ENCODE measurements around the gene CYRIA.

CYRIA gene

GRCh38 chr2:16665748-16666448 lies at the start of gene CYRIA:
Gene CYRIA (minus strand): TSS chr2:16665834. CDS start chr2:16588119, 77,715 bp downstream.
- H3K9me3 ChIP-seq (replicated peaks in 1 of 11) = no peaks in the 10 kb centered on the region
- H3K9ac ChIP-seq = peak within 1 kb of the TSS; percentile 78 to 91 (median 82)
- H4K20me1 ChIP-seq = peaks cover 0 to 30% (median 9%) of the 10 kb centered on the region in 11 experiments; a peak in 10 of 22 replicates
- 0 out of 22 replicates have a peak, but pooled peaks cover 0 to 3% (median 0%) of the 10 kb centered on the region in 11 experiments for H3K36me3 ChIP-seq
- peak within 1 kb of the TSS; percentile 97 to 100 (median 99) for H3K4me2 ChIP-seq
- H3K27me3 ChIP-seq = no peaks in the 10 kb centered on the region
- no peak for TF ChIP-seq Cebpa-rat (IDR thresholded peaks at IDR 0.05)
- peak within 1 kb of the TSS; percentile 57 to 87 (median 71) for H3K27ac ChIP-seq
- H3K4me3 ChIP-seq = peak within 1 kb of the TSS; percentile 68 to 87 (median 80)
- peaks cover 45 to 59% (median 51%) of the 10 kb centered on the region in 10 experiments for H3K4me1 ChIP-seq

- H3K27ac ChIP-seq = peak overlapping the region in 1 of 11 experiments; percentile 3; a peak in 1 of 22 replicates
- no peak for TF ChIP-seq Cebpa-rat (IDR thresholded peaks at IDR 0.05)
Measured at GRCh38 chr2:16713011-16713423, 47.4 kb upstream of the CYRIA start.

DNA sequence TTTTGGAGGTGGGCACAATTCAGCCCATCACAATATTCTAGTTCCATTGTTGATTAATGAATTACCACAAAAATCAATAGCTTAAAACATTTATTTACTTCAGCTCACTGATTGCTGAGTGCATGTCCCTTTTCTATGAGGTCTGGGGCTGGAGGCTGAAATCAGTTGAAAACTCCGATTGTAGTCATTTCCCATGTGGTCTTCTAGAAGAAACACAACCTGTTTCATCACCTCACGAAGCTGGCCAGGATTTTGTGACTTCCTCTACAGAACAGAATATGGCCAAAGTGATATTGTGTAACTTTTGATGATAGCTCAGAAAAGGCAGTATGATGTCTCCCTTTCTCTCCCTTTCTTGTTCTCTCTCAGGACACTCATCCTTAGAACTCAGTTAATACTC lies 44.1 kb upstream of the CYRIA start:
- H3K9me3 ChIP-seq (replicated peaks in 1 of 11) = peaks cover 0 to under 1% (median 0%) of the 10 kb centered on the region in 11 experiments; a peak in 3 of 22 replicates
- H3K27ac ChIP-seq = no peak overlapping the region
- no peak overlapping the region for H3K9ac ChIP-seq
- H3K36me3 ChIP-seq = no peaks in the 10 kb centered on the region
- H3K27me3 ChIP-seq = no peaks in the 10 kb centered on the region
- H3K4me1 ChIP-seq = peaks cover 10 to 29% (median 14%) of the 10 kb centered on the region in 10 experiments; a peak in 19 of 20 replicates
- no peaks in the 10 kb centered on the region for H4K20me1 ChIP-seq
- TF ChIP-seq Cebpa-rat (IDR thresholded peaks at IDR 0.05) = peak in 2 of 11 experiments; percentile 20 to 42; a peak in 1 of 22 replicates
- peak overlapping the region in 1 of 11 experiments; percentile 4; a peak in 1 of 22 replicates for H3K4me2 ChIP-seq
- no peak overlapping the region for H3K4me3 ChIP-seq

More at GRCh38 chr2:16713011-16713423, 47.4 kb upstream of the CYRIA start:
- peaks cover 0 to 56% (median 9%) of the 10 kb centered on the region in 10 experiments; a peak in 11 of 20 replicates for H3K4me1 ChIP-seq
- H3K27me3 ChIP-seq = no peaks in the 10 kb centered on the region
- no peaks in the 10 kb centered on the region for H3K9me3 ChIP-seq (replicated peaks in 1 of 11)
- H3K4me3 ChIP-seq = no peak overlapping the region
- peak overlapping the region in 1 of 11 experiments; percentile 17; a peak in 1 of 22 replicates for H3K4me2 ChIP-seq
- H4K20me1 ChIP-seq = no peaks in the 10 kb centered on the region
- no peak overlapping the region for H3K9ac ChIP-seq
- H3K36me3 ChIP-seq = no peaks in the 10 kb centered on the region

GRCh38 chr2:16708173-16708572 lies 42.5 kb upstream of the CYRIA start:
- Histone ChIP-seq H3K4me3 (no peak overlapping the region), H3K9me3 (replicated peaks in 1 of 11) (peaks cover 0 to 13% (median 0%) of the 10 kb centered on the region in 11 experiments; a peak in 6 of 22 replicates), H3K36me3 (no peaks in the 10 kb centered on the region), H3K4me2 (no peak overlapping the region; a peak in 2 of 22 replicates), H3K4me1 (peaks cover 6 to 17% (median 14%) of the 10 kb centered on the region in 10 experiments; a peak in 18 of 20 replicates), H3K27ac (no peak overlapping the region), H4K20me1 (no peaks in the 10 kb centered on the region), H3K9ac (no peak overlapping the region), H3K27me3 (no peaks in the 10 kb centered on the region)
- no peak for TF ChIP-seq Cebpa-rat (IDR thresholded peaks at IDR 0.05)

- H3K36me3 ChIP-seq = no peaks in the 10 kb centered on the region
- no peak overlapping the region for H3K9ac ChIP-seq
- TF ChIP-seq Cebpa-rat (IDR thresholded peaks at IDR 0.05) = no peak
- no peaks in the 10 kb centered on the region for H3K27me3 ChIP-seq
- H3K4me1 ChIP-seq = peaks cover 6 to 16% (median 14%) of the 10 kb centered on the region in 10 experiments; a peak in 18 of 20 replicates
- peaks cover 0 to 13% (median 0%) of the 10 kb centered on the region in 11 experiments; a peak in 6 of 22 replicates for H3K9me3 ChIP-seq (replicated peaks in 1 of 11)
- H4K20me1 ChIP-seq = no peaks in the 10 kb centered on the region
- H3K4me3 ChIP-seq = no peak overlapping the region
- no peak overlapping the region for H3K27ac ChIP-seq
- peak overlapping the region; percentile 14 to 73 (median 52); a peak in 21 of 22 replicates for H3K4me2 ChIP-seq
Measured at GRCh38 chr2:16707014-16707623, 41.5 kb upstream of the CYRIA start.

DNA sequence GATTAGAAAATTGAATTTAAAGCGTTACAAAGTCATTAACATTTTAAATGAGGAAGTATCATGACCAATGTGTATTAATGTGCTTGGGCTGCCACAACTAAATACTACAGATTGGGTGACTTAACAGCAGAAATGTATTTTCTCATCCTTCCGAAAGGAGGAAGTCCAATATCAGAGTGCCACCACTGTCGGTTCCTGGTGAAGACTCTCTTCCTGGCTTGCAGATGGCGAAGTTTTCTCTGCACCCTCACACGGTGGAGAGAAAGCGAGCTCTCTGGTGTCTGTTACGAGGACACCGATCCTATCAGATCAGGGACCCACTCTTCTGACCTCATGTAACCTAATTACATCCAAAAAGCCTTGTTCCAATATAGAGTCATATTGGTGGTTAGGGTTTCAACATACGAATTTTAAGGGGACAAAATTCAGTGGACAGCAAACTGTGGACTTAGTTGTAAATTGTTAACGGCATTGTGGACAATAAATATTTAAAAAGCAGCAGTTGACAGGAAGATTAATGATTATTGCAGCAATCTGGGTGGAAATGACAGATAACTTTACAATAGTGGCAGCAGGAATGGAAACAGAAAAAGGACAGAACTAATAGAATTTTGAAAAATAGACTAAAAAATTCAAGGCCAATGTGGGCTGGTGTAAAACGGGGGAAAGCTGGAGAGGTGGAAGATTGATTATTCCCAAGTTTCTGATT lies 35.1 kb upstream of the CYRIA start:
- Histone ChIP-seq H3K9me3 (replicated peaks in 1 of 11) (peaks cover 6 to 28% (median 16%) of the 10 kb centered on the region in 11 experiments; a peak in 20 of 22 replicates), H3K27ac (no peak overlapping the region), H3K36me3 (no peaks in the 10 kb centered on the region), H3K4me2 (no peak overlapping the region), H3K4me1 (no peaks in the 10 kb centered on the region), H3K4me3 (no peak overlapping the region), H3K27me3 (no peaks in the 10 kb centered on the region), H3K9ac (no peak overlapping the region), H4K20me1 (no peaks in the 10 kb centered on the region)
- no peak for TF ChIP-seq Cebpa-rat (IDR thresholded peaks at IDR 0.05)

DNA sequence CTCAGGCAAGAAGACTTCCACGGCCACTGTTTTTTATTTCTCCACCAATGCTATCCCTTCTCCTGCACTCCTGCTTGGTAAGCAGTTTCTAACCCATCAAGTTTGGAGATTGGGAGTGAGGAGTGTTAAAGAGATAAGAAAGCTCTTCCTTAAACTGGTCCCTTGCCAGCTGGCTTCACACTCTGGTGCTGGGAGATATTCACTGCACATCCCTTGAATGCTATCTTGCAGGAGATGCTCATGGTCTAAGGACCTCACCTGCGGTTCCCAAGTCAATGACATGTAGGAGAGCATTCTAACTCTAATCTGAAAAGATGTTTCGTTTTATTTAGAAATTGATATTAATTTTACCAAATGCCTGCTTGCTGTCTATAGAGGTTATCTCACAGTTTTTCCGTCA lies 28.2 kb upstream of the CYRIA start:
- H3K4me3 ChIP-seq = no peak overlapping the region
- no peak overlapping the region for H3K27ac ChIP-seq
- H3K9me3 ChIP-seq (replicated peaks in 1 of 11) = peaks cover 6 to 17% (median 10%) of the 10 kb centered on the region in 11 experiments; a peak in 20 of 22 replicates

GRCh38 chr2:16691261-16691660 lies 25.6 kb upstream of the CYRIA start:
- TF ChIP-seq Cebpa-rat (IDR thresholded peaks at IDR 0.05) = no peak
- Histone ChIP-seq H3K9me3 (replicated peaks in 1 of 11) (0 out of 22 replicates have a peak, but pooled peaks cover 0 to 2% (median 0%) of the 10 kb centered on the region in 11 experiments), H4K20me1 (no peaks in the 10 kb centered on the region), H3K27me3 (no peaks in the 10 kb centered on the region), H3K4me1 (peaks cover 0 to 16% (median 7%) of the 10 kb centered on the region in 10 experiments; a peak in 11 of 20 replicates), H3K4me3 (no peak overlapping the region), H3K36me3 (no peaks in the 10 kb centered on the region), H3K9ac (no peak overlapping the region), H3K27ac (no peak overlapping the region), H3K4me2 (no peak overlapping the region)

More for the DNA sequence above, 28.2 kb upstream of the CYRIA start:
- Histone ChIP-seq H4K20me1 (no peaks in the 10 kb centered on the region), H3K4me1 (no peaks in the 10 kb centered on the region), H3K36me3 (no peaks in the 10 kb centered on the region), H3K4me2 (no peak overlapping the region), H3K27me3 (no peaks in the 10 kb centered on the region), H3K9ac (no peak overlapping the region)
- TF ChIP-seq Cebpa-rat (IDR thresholded peaks at IDR 0.05) = no peak

All from BLaER1 treated with 17β-estradiol and CSF1 and Interleukin-3, amounts not matched to agents 10 nM and 100 nM (cell line).